GM13976 (cell line): ENCODE results near the gene MIX23.

Source experiments
- DNase-seq: peaks from one replicate; pipeline ENCODE4 v3.0.0; 2012; ENCODE audit warnings: low spot score
- in situ Hi-C: fragments of 300-500 bp; cut with MboI; formaldehyde crosslinking; loops from one replicate; pipeline ENCODE4 v1.12.0; 2022; ENCODE audit warnings: low sequenced_read_pairs, mixed read lengths, inconsistent platforms; ENCODE audit not compliant: unreplicated experiment
- TF ChIP-seq, protein P1 (sequence below): IDR thresholded peaks from 2 replicates; pipeline ENCODE4 v1.5.1; 2012; ENCODE audit warnings: borderline replicate concordance, mild to moderate bottlenecking; ENCODE audit not compliant: insufficient read depth; ENCODE audit errors: extremely low read depth, missing control alignments, control extremely low read depth

Gene MIX23

DNA sequence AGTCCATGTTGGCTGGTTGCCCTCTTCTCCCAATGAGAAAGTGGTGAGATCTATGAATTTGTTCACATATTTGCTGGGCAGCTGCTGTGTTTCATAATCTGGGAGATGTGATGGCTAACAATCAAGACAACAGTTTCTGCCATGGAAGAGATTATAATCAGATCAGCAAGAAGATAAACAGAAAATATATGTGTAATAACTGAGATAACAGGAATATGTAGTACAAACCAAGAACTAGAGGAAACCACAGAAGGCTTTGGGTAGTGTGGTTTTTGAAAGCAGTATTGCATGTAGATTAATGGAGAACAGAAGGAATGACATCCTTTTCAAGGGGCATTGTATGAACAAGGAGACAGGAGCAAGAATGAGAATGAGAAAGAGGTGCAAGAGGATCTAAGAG lies 70.2 kb downstream of the MIX23 start:
- no peak for DNase-seq
- TF ChIP-seq, protein P1, sequence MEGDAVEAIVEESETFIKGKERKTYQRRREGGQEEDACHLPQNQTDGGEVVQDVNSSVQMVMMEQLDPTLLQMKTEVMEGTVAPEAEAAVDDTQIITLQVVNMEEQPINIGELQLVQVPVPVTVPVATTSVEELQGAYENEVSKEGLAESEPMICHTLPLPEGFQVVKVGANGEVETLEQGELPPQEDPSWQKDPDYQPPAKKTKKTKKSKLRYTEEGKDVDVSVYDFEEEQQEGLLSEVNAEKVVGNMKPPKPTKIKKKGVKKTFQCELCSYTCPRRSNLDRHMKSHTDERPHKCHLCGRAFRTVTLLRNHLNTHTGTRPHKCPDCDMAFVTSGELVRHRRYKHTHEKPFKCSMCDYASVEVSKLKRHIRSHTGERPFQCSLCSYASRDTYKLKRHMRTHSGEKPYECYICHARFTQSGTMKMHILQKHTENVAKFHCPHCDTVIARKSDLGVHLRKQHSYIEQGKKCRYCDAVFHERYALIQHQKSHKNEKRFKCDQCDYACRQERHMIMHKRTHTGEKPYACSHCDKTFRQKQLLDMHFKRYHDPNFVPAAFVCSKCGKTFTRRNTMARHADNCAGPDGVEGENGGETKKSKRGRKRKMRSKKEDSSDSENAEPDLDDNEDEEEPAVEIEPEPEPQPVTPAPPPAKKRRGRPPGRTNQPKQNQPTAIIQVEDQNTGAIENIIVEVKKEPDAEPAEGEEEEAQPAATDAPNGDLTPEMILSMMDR, result no peak
- in situ Hi-C loops, result no loop called here

DNA sequence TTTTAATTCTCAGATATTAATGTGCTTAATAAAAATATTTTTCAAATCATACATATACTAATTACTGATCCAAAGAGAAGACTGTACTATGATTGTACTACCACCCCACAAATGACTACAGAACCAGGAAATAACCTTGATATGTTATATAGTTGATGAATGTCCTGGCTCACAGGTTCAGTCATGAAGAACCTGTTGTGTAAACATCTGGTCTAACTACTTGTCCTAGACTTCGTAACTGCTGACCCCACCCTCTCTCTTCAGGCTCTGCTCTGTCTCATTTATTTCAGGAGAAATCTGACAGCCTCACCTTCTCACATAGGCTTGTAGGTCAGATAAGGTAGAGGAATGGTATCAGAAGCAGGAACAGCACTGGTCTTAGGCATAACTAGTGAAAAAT lies 72.7 kb downstream of the MIX23 start:
- DNase-seq, result no peak
- TF ChIP-seq, protein P1, result no peak
- in situ Hi-C loops, result no loop called here
